Thyroid gland (tissue), 4 donors: ENCODE results near the gene ZRANB2. TPM values are rescaled to one million over a fixed set of nuclear protein-coding genes. Genes with fewer than 3 reads are reported as not detected.

ENCODE experiments used
- DNase-seq, 2 donors: peaks; one replicate each; pipeline ENCODE4 v3.0.0-alpha.2; 2019
- H3K27ac ChIP-seq, 3 donors: fragments of 200-600 bp; sonication (generic); 1 replicate in 2 of 3; 2 replicates in 1 of 3; pipeline ENCODE4 v1.5.1; 2016 to 2019; ENCODE audit warnings: mild to moderate bottlenecking in 1 of 3, moderate library complexity in 1 of 3
- H3K27me3 ChIP-seq: fragments of 200-600 bp; sonication (generic); one replicate; pipeline ENCODE4 v1.5.1; 2019
- H3K36me3 ChIP-seq, 2 donors: fragments of 200-600 bp; sonication (generic); one replicate each; pipeline ENCODE4 v1.5.1; 2016 to 2019
- H3K4me1 ChIP-seq, 2 donors: fragments of 200-600 bp; sonication (generic); one replicate each; pipeline ENCODE4 v1.5.1; 2017 to 2019
- H3K4me3 ChIP-seq, 3 donors: fragments of 200-600 bp; sonication (generic); replicated peaks in 1 of 3; 1 replicate in 2 of 3; 2 replicates in 1 of 3; pipeline ENCODE4 v1.5.1; 2016; ENCODE audit warnings: mild to moderate bottlenecking in 1 of 3
- H3K9me3 ChIP-seq: fragments of 200-600 bp; sonication (generic); one replicate; pipeline ENCODE4 v1.5.1; 2017
- CTCF ChIP-seq, 6 experiments: fragments of 200-600 bp in 3 of 6; fragments of 450-650 bp in 3 of 6; sonication (generic) in 3 of 6; IDR thresholded peaks; one replicate each; pipeline ENCODE4 v1.5.1; 2016 to 2019; ENCODE audit warnings: antibody characterized with exemption in 6 of 6, mild to moderate bottlenecking in 2 of 6, inconsistent platforms in 1 of 6, moderate library complexity in 1 of 6
- POLR2A ChIP-seq, 2 donors: fragments of 450-650 bp; IDR thresholded peaks; one replicate each; pipeline ENCODE4 v1.6.1; 2017; ENCODE audit warnings: antibody characterized with exemption in 2 of 2, mild to moderate bottlenecking in 2 of 2, moderate library complexity in 1 of 2
- WGBS, 2 donors: methylation state at CpG; one replicate each; pipeline ENCODE4 v1.1.5; 2017; 5-methylcytosine and 5-hydroxymethylcytosine counted together
- intact Hi-C: fragments of 100-400 bp; cut with DNase I; formaldehyde crosslinking; loops from one replicate; pipeline ENCODE4 v1.15.1; 2023
- total RNA-seq, 4 donors: library from RNA; depleted of rRNA; stranded (reverse); fragments of >200 nt; gene quantifications; one replicate each; pipeline ENCODE4 v1.2.3, GENCODE V29; 2016

The ZRANB2 gene
- total RNA-seq, 4 donors from 2014 or later = 67.3 to 125 (median 93.7) TPM

- Histone ChIP-seq H3K36me3 (no peaks in the 10 kb centered on the region), H3K4me1 (no peaks in the 10 kb centered on the region), H3K9me3 (no peaks in the 10 kb centered on the region), H3K27ac (no peak overlapping the region), H3K27me3 (no peaks in the 10 kb centered on the region), H3K4me3 (no peak overlapping the region)
- DNase-seq = no peak
- 89 to 93% methylated on average over 4 of the region's 4 CpGs for WGBS, 2 donors
- intact Hi-C loops = no loop called here
- no peak for TF ChIP-seq CTCF (IDR thresholded peaks at IDR 0.05)
- TF ChIP-seq POLR2A (IDR thresholded peaks at IDR 0.05) = no peak
Measured at GRCh38 chr1:71104417-71104816, 23.6 kb upstream of the ZRANB2 start.

GRCh38 chr1:71101839-71102376 lies 21.1 kb upstream of the ZRANB2 start:
- no peaks in the 10 kb centered on the region for H3K36me3 ChIP-seq
- no peak overlapping the region for H3K27ac ChIP-seq
- 92 to 100% methylated on average over 1 of the region's 1 CpG for WGBS, 2 donors
- intact Hi-C loops = no loop called here
- H3K27me3 ChIP-seq = no peaks in the 10 kb centered on the region
- no peaks in the 10 kb centered on the region for H3K4me1 ChIP-seq
- TF ChIP-seq POLR2A (IDR thresholded peaks at IDR 0.05) (no peak), CTCF (IDR thresholded peaks at IDR 0.05) (no peak)
- no peaks in the 10 kb centered on the region for H3K9me3 ChIP-seq
- DNase-seq = no peak
- no peak overlapping the region for H3K4me3 ChIP-seq

- intact Hi-C loops = no loop called here
- H3K4me3 ChIP-seq = no peak overlapping the region
- no peaks in the 10 kb centered on the region for H3K4me1 ChIP-seq
- TF ChIP-seq CTCF (IDR thresholded peaks at IDR 0.05) = no peak
- TF ChIP-seq POLR2A (IDR thresholded peaks at IDR 0.05) = no peak
- no peaks in the 10 kb centered on the region for H3K36me3 ChIP-seq
- H3K27ac ChIP-seq = no peak overlapping the region
- DNase-seq = no peak
- H3K27me3 ChIP-seq = no peaks in the 10 kb centered on the region
- WGBS, 2 donors = 92% methylated on average over 1 of the region's 1 CpG
- no peaks in the 10 kb centered on the region for H3K9me3 ChIP-seq
Measured at GRCh38 chr1:71097428-71097827, 16.6 kb upstream of the ZRANB2 start.

GRCh38 chr1:71094913-71095312 lies 14.1 kb upstream of the ZRANB2 start:
- 94 to 98% methylated on average over 2 of the region's 2 CpGs for WGBS, 2 donors
- Histone ChIP-seq H3K36me3 (no peaks in the 10 kb centered on the region), H3K4me1 (no peaks in the 10 kb centered on the region), H3K9me3 (no peaks in the 10 kb centered on the region), H3K27me3 (no peaks in the 10 kb centered on the region), H3K4me3 (no peak overlapping the region), H3K27ac (no peak overlapping the region)
- no peak for DNase-seq
- TF ChIP-seq CTCF (IDR thresholded peaks at IDR 0.05) (no peak), POLR2A (IDR thresholded peaks at IDR 0.05) (no peak)
- intact Hi-C loops = no loop called here

GRCh38 chr1:71093938-71094337 lies 13.1 kb upstream of the ZRANB2 start:
- WGBS, 2 donors = 78 to 84% methylated on average over 1 of the region's 1 CpG
- TF ChIP-seq POLR2A (IDR thresholded peaks at IDR 0.05) (no peak), CTCF (IDR thresholded peaks at IDR 0.05) (peak in 2 of 6 experiments; percentile 19 to 22)

More at GRCh38 chr1:71093938-71094337, 13.1 kb upstream of the ZRANB2 start:
- H3K27ac ChIP-seq = no peak overlapping the region
- no peaks in the 10 kb centered on the region for H3K27me3 ChIP-seq
- no peaks in the 10 kb centered on the region for H3K4me1 ChIP-seq
- intact Hi-C loops = no loop called here
- no peak overlapping the region for H3K4me3 ChIP-seq
- H3K9me3 ChIP-seq = no peaks in the 10 kb centered on the region
- no peaks in the 10 kb centered on the region for H3K36me3 ChIP-seq
- DNase-seq = no peak
